ENCODE measurements around the gene MLX.
"Not testable (repeated sequence)": the region's sequence is repeated elsewhere in the genome, so short reads cannot be mapped to it uniquely, and the experiment has no call there.

The MLX gene

DNA sequence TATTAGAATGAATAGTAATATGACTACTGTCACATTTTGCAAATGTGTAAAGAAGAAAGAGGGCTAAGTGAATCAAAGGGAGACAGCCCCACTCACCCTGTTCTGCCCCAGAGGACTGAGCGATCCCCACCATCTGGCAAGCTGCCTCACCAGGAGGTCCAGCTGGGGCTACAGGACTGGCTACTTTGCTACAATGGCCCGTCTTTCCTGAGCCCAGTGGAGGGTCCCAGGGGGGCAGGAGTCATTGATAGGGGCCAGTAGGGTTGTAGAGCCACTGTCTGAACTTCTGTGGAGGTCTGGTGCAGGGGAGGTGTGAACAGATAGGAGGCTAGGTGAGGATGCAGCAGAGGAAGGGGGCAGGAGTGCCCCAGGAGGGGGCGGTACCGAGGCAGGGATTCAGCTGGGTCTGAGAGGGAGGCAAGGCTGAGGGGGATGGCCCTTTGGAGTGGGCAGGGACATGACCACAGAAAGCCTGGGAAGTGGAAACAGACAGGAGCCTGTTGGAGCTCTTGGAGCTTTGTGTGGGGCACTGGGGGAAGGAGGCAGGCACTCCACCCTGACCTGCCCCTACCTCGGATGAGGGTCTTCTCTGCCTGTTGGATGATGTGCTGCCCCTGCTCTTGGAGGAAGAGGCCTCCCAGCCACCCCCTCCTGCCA lies 10.8 kb upstream of the MLX start:
- not testable (repeated sequence) for H3K23ac ChIP-seq (ENCODE audit: low read length); H3K9ac ChIP-seq (ENCODE audit: low read length); H2BK120ac ChIP-seq (ENCODE audit: insufficient read depth, low read length, poor library complexity); H3K18ac ChIP-seq (ENCODE audit: low read length); H2BK5ac ChIP-seq (ENCODE audit: low read depth, low read length, poor library complexity); H2AFZ ChIP-seq (ENCODE audit: insufficient read depth, low read length, poor library complexity); H4K91ac ChIP-seq (ENCODE audit: low read depth, low read length); H3K27me3 ChIP-seq (ENCODE audit: insufficient read depth, low read length); H3K36me3 ChIP-seq (ENCODE audit: control insufficient read depth in 1 of 2, insufficient read depth in 2 of 2, low read length in 2 of 2); H3K27ac ChIP-seq (ENCODE audit: low read depth, low read length); H3K4me2 ChIP-seq (ENCODE audit: low read length); DNase-seq; H2BK12ac ChIP-seq (ENCODE audit: low read length); H4K12ac ChIP-seq (ENCODE audit: low read depth, low read length); H2AK5ac ChIP-seq (ENCODE audit: low read length); H3K4ac ChIP-seq (ENCODE audit: low read depth, low read length); H3K14ac ChIP-seq (ENCODE audit: low read length); H3K9me3 ChIP-seq (ENCODE audit: insufficient read depth, low read depth, low read length); H4K8ac ChIP-seq (ENCODE audit: low read depth, low read length); H3K4me3 ChIP-seq (ENCODE audit: low read depth, low read length)
- peaks cover 22% of the 10 kb centered on the region for H3K79me1 ChIP-seq (ENCODE audit: low read length)
- peaks cover 16% of the 10 kb centered on the region for H3K79me2 ChIP-seq (ENCODE audit: control insufficient read depth, insufficient read depth, low read length, poor library complexity)
- no CpG with 5 or more reads among the region's 5 CpGs for WGBS (ENCODE audit: extremely low coverage, insufficient coverage, insufficient read length)
- peaks cover 14 to 16% of the 10 kb centered on the region in 2 experiments for H3K4me1 ChIP-seq (ENCODE audit: control insufficient read depth in 1 of 2, insufficient read depth in 2 of 2, low read length in 2 of 2)

DNA sequence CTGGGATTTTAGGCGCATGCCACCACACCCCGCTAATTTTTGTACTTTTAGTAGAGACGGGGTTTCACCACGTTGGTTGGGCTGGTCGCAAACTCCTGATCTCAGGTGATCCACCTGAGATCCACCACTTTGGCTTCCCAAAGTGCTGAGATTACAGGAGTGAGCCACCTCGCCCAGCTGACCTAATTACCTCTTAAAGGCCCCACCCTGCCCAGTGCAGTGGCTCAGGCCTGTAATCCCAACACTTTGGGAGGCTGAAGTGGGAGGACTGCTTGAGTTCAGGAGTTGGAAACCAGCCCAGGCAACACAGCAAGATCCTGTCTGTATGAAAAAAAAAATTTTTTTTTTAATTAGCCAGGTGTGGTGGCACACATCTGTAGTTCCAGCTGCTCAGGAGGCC lies 7.8 kb upstream of the MLX start:
- Histone ChIP-seq H3K14ac (ENCODE audit: low read length) (no peak overlapping the region), H3K27ac (ENCODE audit: low read depth, low read length) (no peak overlapping the region), H3K4me3 (ENCODE audit: low read depth, low read length) (no peak overlapping the region), H3K4me2 (ENCODE audit: low read length) (no peak overlapping the region), H3K4me1 (ENCODE audit: control insufficient read depth in 1 of 2, insufficient read depth in 2 of 2, low read length in 2 of 2) (peaks cover 12 to 13% of the 10 kb centered on the region in 2 experiments), H2BK120ac (ENCODE audit: insufficient read depth, low read length, poor library complexity) (no peak overlapping the region), H2AFZ (ENCODE audit: insufficient read depth, low read length, poor library complexity) (no peak overlapping the region), H3K9ac (ENCODE audit: low read length) (no peak overlapping the region), H3K79me2 (ENCODE audit: control insufficient read depth, insufficient read depth, low read length, poor library complexity) (peaks cover 11% of the 10 kb centered on the region), H3K23ac (ENCODE audit: low read length) (no peak overlapping the region), H4K8ac (ENCODE audit: low read depth, low read length) (no peak overlapping the region), H3K18ac (ENCODE audit: low read length) (no peak overlapping the region), H3K27me3 (ENCODE audit: insufficient read depth, low read length) (no peaks in the 10 kb centered on the region), H2BK12ac (ENCODE audit: low read length) (no peak overlapping the region), H4K12ac (ENCODE audit: low read depth, low read length) (no peak overlapping the region), H3K36me3 (ENCODE audit: control insufficient read depth in 1 of 2, insufficient read depth in 2 of 2, low read length in 2 of 2) (peaks cover 3 to 4% of the 10 kb centered on the region in 2 experiments), H3K9me3 (ENCODE audit: insufficient read depth, low read depth, low read length) (no peaks in the 10 kb centered on the region), H4K91ac (ENCODE audit: low read depth, low read length) (no peak overlapping the region), H2AK5ac (ENCODE audit: low read length) (no peak overlapping the region), H2BK5ac (ENCODE audit: low read depth, low read length, poor library complexity) (no peak overlapping the region), H3K79me1 (ENCODE audit: low read length) (peaks cover 15% of the 10 kb centered on the region), H3K4ac (ENCODE audit: low read depth, low read length) (no peak overlapping the region)
- WGBS (ENCODE audit: extremely low coverage, insufficient coverage, insufficient read length): no CpG with 5 or more reads among the region's 6 CpGs
- DNase-seq: no peak

DNA sequence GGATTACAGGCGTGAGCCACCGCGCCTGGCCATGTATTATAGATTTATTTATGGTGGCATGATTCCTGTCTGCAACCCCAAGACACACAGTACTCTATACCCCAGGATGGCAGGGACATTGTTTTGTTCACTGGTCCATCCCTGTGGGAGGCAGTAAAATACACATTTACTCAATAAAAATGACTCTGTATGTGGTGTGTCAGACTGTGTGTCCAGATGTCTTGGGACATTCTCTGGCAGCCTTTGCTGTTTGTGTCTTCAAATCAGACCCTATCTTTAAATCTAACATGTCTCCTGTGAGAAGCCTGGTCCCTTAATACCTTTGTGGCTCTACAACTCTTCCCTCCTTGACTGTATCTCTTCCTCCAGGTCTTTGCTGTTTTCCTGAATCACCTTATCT lies 6.7 kb upstream of the MLX start:
- H3K4ac ChIP-seq (ENCODE audit: low read depth, low read length): no peak overlapping the region
- no peak overlapping the region for H2AFZ ChIP-seq (ENCODE audit: insufficient read depth, low read length, poor library complexity)
- peaks cover 8 to 9% of the 10 kb centered on the region in 2 experiments for H3K4me1 ChIP-seq (ENCODE audit: control insufficient read depth in 1 of 2, insufficient read depth in 2 of 2, low read length in 2 of 2)
- no peak overlapping the region for H3K27ac ChIP-seq (ENCODE audit: low read depth, low read length)
- H3K79me1 ChIP-seq (ENCODE audit: low read length): peaks cover 4% of the 10 kb centered on the region
- DNase-seq: no peak
- H3K18ac ChIP-seq (ENCODE audit: low read length): no peak overlapping the region
- no peak overlapping the region for H2BK120ac ChIP-seq (ENCODE audit: insufficient read depth, low read length, poor library complexity)
- H3K36me3 ChIP-seq (ENCODE audit: control insufficient read depth in 1 of 2, insufficient read depth in 2 of 2, low read length in 2 of 2): peaks cover 14 to 15% of the 10 kb centered on the region in 2 experiments
- H3K79me2 ChIP-seq (ENCODE audit: control insufficient read depth, insufficient read depth, low read length, poor library complexity): peaks cover 4% of the 10 kb centered on the region
- H2BK5ac ChIP-seq (ENCODE audit: low read depth, low read length, poor library complexity): no peak overlapping the region
- no peak overlapping the region for H4K91ac ChIP-seq (ENCODE audit: low read depth, low read length)
- H3K4me3 ChIP-seq (ENCODE audit: low read depth, low read length): no peak overlapping the region
- H3K4me2 ChIP-seq (ENCODE audit: low read length): no peak overlapping the region
- H4K8ac ChIP-seq (ENCODE audit: low read depth, low read length): no peak overlapping the region
- H3K9ac ChIP-seq (ENCODE audit: low read length): no peak overlapping the region
- H2BK12ac ChIP-seq (ENCODE audit: low read length): no peak overlapping the region
- no peak overlapping the region for H2AK5ac ChIP-seq (ENCODE audit: low read length)
- H3K27me3 ChIP-seq (ENCODE audit: insufficient read depth, low read length): no peaks in the 10 kb centered on the region
- H3K9me3 ChIP-seq (ENCODE audit: insufficient read depth, low read depth, low read length): no peaks in the 10 kb centered on the region
- WGBS (ENCODE audit: extremely low coverage, insufficient coverage, insufficient read length): no CpG with 5 or more reads among the region's 3 CpGs
- no peak overlapping the region for H3K23ac ChIP-seq (ENCODE audit: low read length)
- no peak overlapping the region for H3K14ac ChIP-seq (ENCODE audit: low read length)
- H4K12ac ChIP-seq (ENCODE audit: low read depth, low read length): no peak overlapping the region

DNA sequence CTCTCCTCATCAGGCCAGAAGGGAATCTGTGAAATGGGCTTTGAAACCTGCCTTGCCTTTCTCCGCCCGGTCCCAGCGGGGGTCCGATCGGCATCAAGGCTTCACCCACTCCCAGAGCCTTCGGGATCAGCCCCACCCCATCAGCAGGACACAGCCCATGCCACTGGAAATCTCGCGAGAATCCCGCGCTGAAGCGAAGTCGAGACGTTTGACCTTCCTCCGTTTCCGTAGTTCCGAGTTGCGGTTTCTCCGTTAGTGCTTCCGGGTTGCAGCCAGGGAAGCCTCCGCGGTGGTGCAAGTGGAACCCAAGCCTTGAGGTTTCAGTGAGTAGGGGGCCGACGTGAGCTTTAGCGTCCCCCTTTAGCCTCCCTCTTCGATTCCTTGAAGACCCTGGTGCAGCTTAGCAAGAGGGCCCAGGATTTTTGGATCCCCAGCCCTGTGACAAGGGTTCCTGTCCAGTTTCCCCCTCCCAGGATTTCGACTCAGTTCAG lies 5.0 kb upstream of the MLX start, which contains the start of gene COASY:
Gene COASY, plus strand, starts transcription at position 252 of the 491 bp plus-strand sequence. CDS start 475 bp downstream, outside the sequence.
- Histone ChIP-seq H3K4me2 (ENCODE audit: low read length) (peak within 1 kb of the TSS; percentile 77), H3K18ac (ENCODE audit: low read length) (peak within 1 kb of the TSS; percentile 37), H3K79me2 (ENCODE audit: control insufficient read depth, insufficient read depth, low read length, poor library complexity) (peaks cover 4% of the 10 kb centered on the region), H2BK12ac (ENCODE audit: low read length) (no peak within 1 kb of the TSS), H4K91ac (ENCODE audit: low read depth, low read length) (peak within 1 kb of the TSS; percentile 92), H3K36me3 (ENCODE audit: control insufficient read depth in 1 of 2, insufficient read depth in 2 of 2, low read length in 2 of 2) (peaks cover 26 to 29% of the 10 kb centered on the region in 2 experiments), H3K4ac (ENCODE audit: low read depth, low read length) (peak within 1 kb of the TSS; percentile 82), H2BK120ac (ENCODE audit: insufficient read depth, low read length, poor library complexity) (peak within 1 kb of the TSS; percentile 46), H4K8ac (ENCODE audit: low read depth, low read length) (peak within 1 kb of the TSS; percentile 87), H3K4me1 (ENCODE audit: control insufficient read depth in 1 of 2, insufficient read depth in 2 of 2, low read length in 2 of 2) (peaks cover 10 to 12% of the 10 kb centered on the region in 2 experiments), H3K27ac (ENCODE audit: low read depth, low read length) (peak within 1 kb of the TSS; percentile 43), H3K14ac (ENCODE audit: low read length) (peak within 1 kb of the TSS; percentile 73), H3K4me3 (ENCODE audit: low read depth, low read length) (peak within 1 kb of the TSS; percentile 85), H2AK5ac (ENCODE audit: low read length) (peak within 1 kb of the TSS; percentile 90), H4K12ac (ENCODE audit: low read depth, low read length) (peak within 1 kb of the TSS; percentile 96), H2AFZ (ENCODE audit: insufficient read depth, low read length, poor library complexity) (peak within 1 kb of the TSS; percentile 19), H3K9ac (ENCODE audit: low read length) (peak within 1 kb of the TSS; percentile 83), H3K23ac (ENCODE audit: low read length) (no peak within 1 kb of the TSS), H3K27me3 (ENCODE audit: insufficient read depth, low read length) (no peaks in the 10 kb centered on the region), H3K79me1 (ENCODE audit: low read length) (peaks cover 8% of the 10 kb centered on the region), H2BK5ac (ENCODE audit: low read depth, low read length, poor library complexity) (peak within 1 kb of the TSS; percentile 5), H3K9me3 (ENCODE audit: insufficient read depth, low read depth, low read length) (no peaks in the 10 kb centered on the region)
- no CpG with 5 or more reads among the region's 26 CpGs for WGBS (ENCODE audit: extremely low coverage, insufficient coverage, insufficient read length)
- DNase-seq: peak; percentile 94 to 100

Measured in trophoblast cell (in vitro differentiated cells and primary cell).